Measurements from ENCODE around the gene APEH.

APEH gene

DNA sequence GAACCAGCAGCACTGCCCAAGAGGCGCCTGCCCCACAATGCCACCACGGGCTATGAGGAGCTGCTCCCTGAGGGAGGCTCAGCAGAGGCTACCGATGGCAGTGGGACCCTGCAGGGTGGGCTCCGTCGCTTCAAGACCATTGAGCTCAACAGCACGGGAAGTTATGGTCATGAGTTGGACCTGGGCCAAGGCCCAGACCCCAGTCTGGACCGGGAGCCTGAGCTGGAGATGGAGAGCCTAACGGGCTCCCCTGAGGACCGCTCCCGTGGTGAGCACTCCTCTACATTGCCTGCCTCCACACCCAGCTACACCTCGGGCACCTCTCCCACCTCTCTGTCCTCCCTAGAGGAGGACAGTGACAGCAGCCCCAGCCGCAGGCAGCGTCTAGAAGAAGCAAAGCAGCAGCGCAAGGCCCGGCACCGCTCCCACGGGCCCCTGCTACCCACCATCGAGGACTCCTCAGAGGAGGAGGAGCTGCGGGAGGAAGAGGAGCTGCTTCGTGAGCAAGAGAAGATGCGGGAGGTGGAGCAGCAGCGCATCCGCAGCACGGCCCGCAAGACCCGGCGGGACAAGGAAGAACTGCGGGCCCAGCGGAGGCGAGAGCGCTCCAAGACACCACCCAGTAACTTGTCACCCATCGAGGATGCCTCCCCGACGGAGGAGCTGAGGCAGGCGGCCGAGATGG, 21.8 kb upstream of the APEH start:
- no peak for DNase-seq

- DNase-seq: no peak
Observed at GRCh38 chr3:49652903-49653415, 21.2 kb upstream of the APEH start.

DNA sequence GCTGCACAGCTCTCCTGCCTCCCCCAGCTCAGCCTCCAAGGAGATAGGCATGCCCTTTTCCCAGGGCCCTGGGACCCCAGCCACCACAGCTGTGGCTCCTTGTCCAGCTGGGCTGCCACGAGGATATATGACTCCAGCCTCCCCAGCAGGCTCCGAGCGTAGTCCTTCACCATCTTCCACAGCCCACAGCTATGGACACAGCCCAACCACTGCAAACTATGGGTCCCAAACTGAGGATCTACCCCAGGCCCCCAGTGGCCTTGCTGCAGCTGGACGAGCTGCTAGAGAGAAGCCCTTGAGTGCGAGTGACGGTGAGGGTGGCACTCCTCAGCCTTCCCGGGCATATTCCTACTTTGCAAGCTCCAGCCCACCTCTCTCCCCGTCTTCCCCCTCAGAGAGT, 20.5 kb upstream of the APEH start:
- DNase-seq: no peak

DNA sequence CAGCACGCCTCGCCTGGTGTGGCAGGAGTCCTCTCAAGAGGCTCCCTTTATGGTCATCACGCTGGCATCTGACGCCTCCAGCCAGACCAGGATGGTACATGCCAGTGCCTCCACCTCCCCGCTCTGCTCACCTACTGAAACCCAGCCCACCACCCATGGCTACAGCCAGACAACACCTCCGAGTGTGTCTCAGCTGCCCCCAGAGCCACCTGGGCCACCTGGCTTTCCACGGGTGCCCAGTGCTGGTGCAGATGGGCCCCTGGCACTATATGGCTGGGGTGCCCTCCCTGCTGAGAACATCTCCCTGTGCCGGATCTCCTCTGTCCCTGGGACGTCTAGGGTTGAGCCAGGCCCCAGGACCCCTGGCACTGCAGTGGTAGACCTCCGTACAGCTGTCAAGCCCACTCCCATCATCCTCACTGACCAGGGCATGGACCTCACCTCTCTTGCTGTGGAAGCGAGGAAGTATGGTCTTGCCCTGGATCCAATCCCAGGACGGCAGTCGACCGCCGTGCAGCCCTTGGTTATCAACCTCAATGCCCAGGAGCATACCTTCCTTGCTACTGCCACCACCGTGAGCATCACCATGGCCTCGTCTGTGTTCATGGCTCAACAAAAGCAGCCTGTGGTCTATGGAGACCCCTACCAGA, 19.9 kb upstream of the APEH start:
- DNase-seq: no peak

DNA sequence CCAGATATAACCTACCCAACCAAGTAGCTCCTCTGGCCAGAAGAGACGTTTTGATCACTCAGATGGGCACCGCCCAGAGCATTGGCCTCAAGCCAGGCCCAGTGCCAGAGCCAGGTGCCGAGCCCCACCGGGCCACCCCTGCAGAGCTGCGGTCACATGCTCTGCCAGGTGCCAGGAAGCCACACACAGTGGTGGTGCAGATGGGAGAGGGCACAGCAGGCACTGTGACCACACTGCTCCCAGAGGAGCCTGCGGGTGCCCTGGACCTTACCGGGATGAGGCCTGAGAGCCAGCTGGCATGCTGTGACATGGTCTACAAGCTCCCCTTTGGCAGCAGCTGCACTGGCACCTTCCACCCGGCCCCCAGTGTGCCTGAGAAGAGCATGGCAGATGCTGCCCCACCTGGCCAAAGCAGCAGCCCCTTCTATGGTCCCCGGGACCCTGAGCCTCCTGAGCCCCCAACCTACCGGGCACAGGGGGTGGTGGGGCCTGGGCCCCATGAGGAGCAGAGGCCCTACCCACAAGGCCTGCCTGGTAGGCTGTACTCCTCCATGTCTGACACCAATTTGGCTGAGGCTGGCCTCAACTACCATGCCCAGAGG, 19.1 kb upstream of the APEH start:
- DNase-seq: no peak

- DNase-seq: no peak
Observed at GRCh38 chr3:49655731-49656285, 18.3 kb upstream of the APEH start.

GRCh38 chr3:49656541-49657112, 17.5 kb upstream of the APEH start:
- no peak for DNase-seq

DNA sequence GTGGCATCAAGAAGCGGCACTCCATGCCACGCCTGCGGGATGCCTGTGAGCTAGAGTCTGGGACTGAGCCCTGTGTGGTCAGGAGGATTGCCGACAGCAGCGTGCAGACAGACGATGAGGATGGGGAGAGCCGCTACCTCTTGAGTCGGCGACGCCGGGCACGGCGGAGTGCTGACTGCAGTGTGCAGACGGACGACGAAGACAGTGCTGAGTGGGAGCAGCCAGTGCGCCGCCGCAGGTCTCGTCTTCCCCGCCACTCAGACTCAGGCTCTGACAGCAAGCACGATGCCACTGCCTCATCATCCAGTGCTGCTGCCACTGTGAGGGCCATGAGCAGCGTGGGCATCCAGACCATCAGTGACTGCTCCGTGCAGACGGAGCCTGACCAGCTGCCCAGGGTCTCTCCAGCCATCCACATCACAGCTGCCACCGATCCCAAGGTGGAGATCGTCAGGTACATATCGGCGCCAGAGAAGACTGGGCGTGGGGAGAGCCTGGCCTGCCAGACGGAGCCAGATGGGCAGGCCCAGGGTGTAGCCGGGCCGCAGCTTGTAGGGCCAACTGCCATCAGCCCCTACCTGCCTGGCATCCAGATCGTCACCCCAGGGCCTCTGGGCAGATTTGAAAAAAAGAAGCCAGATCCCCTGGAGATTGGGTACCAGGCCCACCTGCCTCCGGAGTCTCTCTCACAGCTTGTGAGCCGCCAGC, 16.8 kb upstream of the APEH start:
- no peak for DNase-seq

- no peak for DNase-seq
Observed at GRCh38 chr3:49658711-49659110, 15.4 kb upstream of the APEH start.

DNA sequence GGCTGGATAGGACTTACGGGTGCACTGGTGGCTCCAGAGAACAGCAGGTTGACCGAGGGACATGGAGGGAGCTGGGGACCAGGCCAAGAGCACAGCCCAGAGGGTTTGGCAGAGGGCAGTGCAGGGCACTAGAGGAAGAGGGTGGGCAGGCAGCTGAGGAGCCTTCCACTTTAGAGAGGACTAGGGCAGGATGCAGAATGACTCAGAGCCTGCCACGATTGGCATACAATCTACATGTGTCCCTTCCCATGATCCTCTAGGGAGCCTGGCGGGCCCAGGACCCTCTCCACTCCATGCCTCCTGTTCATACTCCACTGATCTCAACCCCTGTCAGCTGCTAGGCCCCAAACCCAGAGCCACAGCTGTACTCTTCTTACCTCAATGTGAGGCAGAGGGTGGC, 14.4 kb upstream of the APEH start:
- no peak for DNase-seq

DNA sequence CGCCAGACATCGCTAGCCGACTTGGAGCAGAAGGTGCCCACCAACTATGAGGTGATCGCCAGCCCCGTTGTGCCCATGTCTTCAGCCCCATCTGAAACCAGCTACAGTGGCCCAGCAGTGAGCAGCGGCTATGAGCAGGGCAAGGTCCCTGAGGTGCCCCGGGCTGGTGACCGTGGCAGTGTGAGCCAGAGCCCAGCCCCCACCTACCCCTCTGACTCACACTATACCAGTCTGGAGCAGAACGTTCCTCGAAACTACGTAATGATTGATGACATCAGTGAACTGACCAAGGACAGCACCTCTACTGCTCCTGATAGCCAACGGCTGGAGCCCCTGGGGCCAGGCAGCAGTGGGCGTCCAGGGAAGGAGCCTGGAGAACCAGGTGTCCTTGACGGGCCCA, 12.9 kb upstream of the APEH start:
- DNase-seq: no peak

DNA sequence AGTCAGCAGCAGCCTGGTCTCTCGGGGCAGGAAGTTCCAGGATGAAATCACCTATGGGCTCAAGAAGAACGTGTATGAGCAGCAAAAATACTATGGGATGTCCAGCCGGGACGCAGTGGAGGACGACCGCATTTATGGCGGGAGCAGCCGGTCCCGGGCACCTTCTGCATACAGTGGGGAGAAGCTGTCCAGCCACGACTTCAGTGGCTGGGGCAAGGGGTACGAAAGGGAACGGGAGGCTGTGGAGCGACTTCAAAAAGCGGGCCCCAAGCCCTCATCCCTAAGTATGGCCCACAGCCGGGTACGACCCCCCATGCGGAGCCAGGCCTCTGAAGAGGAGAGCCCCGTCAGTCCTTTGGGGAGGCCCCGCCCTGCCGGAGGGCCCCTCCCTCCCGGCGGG, 12.1 kb upstream of the APEH start:
- no peak for DNase-seq

- DNase-seq: no peak
Observed at GRCh38 chr3:49662720-49663413, 11.3 kb upstream of the APEH start.

- DNase-seq: no peak
Observed at GRCh38 chr3:49663831-49664230, 10.3 kb upstream of the APEH start.

- DNase-seq: no peak
Observed at GRCh38 chr3:49664300-49664699, 9.9 kb upstream of the APEH start.

DNA sequence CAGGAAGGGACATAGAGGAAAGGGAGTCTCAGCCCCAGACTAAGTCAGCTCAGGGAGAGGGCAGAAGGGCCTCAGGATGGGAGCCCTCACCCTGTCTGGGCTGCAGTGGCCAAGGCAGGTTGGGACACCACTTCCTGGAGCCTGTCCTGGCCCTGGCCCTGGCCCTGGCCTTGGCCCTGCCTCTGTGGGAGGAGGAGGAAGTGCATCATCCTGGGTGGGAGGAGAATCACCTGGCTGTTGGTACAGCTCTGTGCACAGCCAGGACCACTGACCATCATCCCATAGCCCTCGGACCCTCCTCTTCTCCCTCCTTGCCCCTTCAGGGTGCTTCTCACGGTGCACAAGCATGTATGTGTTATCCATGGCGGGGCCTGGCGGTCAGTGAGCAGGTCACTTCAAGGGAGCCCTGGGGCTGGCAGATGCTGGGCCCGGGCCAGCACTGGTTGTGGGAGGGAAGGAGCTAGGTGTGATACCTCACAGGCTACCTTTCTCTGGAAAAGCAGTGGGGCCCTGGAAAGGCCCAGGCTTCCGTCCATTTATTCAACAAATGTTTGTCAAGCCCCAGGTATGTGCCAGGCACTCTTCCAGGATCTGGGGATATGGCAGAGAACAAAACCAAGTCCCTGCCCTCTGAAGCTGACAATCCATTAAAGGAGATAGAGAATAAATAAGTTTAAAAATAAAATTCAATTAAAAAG, 8.2 kb upstream of the APEH start:
- no peak for DNase-seq

DNA sequence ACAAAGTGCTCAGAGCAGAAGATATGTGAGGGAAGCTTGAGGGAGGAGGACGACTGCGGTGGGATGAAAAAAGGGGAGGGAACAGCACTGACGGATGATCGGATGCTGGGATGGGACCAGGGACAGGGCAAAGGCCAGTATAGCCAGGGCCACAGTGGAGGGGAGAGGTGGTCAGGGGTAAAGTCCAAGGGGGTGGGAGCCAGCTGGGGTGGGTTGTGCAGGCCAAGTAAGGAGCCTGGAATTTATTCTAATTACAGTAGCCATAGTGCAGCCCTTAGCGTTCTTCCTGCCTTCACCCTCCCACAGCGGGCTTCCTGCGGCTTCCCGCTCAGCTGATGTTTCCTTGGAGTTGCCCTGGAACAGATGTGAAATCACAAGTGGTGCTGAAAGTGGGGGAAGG, 7.6 kb upstream of the APEH start:
- DNase-seq: no peak

DNA sequence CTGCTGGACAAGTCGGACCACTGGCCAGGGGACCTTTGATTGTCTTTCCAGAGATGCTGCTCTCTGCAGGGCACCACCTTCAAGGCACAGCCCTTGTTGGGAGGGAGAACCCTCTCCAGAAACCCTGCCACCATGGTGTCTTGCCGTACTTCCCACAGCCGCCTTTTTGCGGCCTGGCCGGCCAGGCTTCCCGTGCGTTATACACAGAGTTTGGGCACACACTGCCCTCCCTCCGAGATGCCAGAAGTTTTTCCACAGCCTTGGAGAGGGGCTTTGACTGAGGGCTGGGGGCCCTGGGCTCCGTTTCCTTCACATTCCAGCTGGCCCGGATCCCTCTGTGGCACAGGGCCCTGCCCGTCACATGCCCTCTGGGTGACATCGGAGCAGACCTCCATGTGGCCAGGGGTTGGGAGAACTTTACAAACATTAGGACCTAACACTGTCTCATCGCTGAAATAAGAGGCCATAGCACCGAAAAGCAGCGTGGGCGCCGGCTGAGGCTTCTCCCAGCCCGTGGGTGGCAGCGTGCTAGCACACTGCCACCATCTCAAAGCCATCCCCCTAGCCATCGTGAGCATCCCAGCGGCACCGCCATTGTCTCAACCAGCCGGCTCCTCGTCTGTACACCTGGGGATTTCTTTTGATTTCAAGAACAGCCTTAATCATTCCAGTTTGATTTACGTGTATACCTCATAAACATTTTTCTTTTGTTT, 6.3 kb upstream of the APEH start:
- no peak for DNase-seq

- no peak for DNase-seq
Observed at GRCh38 chr3:49668414-49668797, 5.7 kb upstream of the APEH start.

GRCh38 chr3:49668861-49669260, 5.3 kb upstream of the APEH start:
- no peak for DNase-seq

DNA sequence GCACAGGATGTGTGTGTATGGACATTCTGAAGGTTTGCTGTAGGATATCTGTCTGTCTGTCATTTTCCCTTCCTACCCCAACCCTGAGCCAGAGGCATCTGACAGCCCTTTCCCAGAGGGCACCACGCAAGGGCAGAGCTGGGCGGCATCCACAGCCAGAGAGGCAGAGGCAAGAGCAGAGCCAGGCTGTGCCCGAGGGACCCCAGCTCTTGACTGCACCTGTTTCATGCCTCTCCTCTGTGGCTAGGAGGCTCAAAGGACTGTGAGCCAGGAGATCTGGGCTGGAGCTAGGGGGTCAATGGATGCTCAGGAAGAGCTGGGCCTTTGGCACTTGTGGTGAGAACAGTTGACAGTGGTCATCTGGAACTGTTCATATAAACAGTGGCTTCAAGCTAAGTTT, 4.8 kb upstream of the APEH start:
- no peak for DNase-seq
